ENCODE results near the gene S100A16.
"Not testable (repeated sequence)": the region's sequence is repeated elsewhere in the genome, so short reads cannot be mapped to it uniquely, and the experiment has no call there.

S100A16 gene

GRCh38 chr1:153565529-153566374 is 47.2 kb downstream of the S100A16 start, which contains the start of gene S100A2:
S100A2 (minus strand) TSS chr1:153565844; CDS start chr1:153563877, 1,967 bp downstream.
- DNase-seq (ENCODE audit: low read depth in 2 of 3, low spot score in 2 of 3) = peak in 1 of 3 experiments; percentile 14

- DNase-seq (ENCODE audit: low read depth in 2 of 3, low spot score in 2 of 3) = no peak
Observed at GRCh38 chr1:153563991-153564390, 48.9 kb downstream of the S100A16 start.

- no peak for DNase-seq (ENCODE audit: low read depth in 2 of 3, low spot score in 2 of 3)
Observed at GRCh38 chr1:153563483-153563901, 49.4 kb downstream of the S100A16 start.

GRCh38 chr1:153562021-153562420 is 50.9 kb downstream of the S100A16 start:
- DNase-seq (ENCODE audit: low read depth in 2 of 3, low spot score in 2 of 3) = not testable (repeated sequence)

GRCh38 chr1:153561466-153561985 is 51.4 kb downstream of the S100A16 start:
- no peak for DNase-seq (ENCODE audit: low read depth in 2 of 3, low spot score in 2 of 3)

- no peak for DNase-seq (ENCODE audit: low read depth in 2 of 3, low spot score in 2 of 3)
Observed at GRCh38 chr1:153560771-153561465, 52.0 kb downstream of the S100A16 start.

- DNase-seq (ENCODE audit: low read depth in 2 of 3, low spot score in 2 of 3) = no peak
Observed at GRCh38 chr1:153560241-153560640, 52.7 kb downstream of the S100A16 start.

GRCh38 chr1:153557877-153558276 is 55.1 kb downstream of the S100A16 start:
- no peak for DNase-seq (ENCODE audit: low read depth in 2 of 3, low spot score in 2 of 3)

All from activated CD8-positive, alpha-beta memory T cell treated with anti-CD3 and anti-CD28 coated beads for 48 hours (primary cell).